H9 (cell line): ENCODE measurements around the gene R3HDM4. TPM values are rescaled to one million over a fixed set of nuclear protein-coding genes. Genes with fewer than 3 reads are reported as not detected.

ENCODE experiments used
- DNase-seq: peaks from one replicate; pipeline ENCODE4 v3.0.0-alpha.2; 2017
- H2AFZ ChIP-seq: one replicate; pipeline ENCODE4 v1.6.1; 2013; ENCODE audit warnings: mild to moderate bottlenecking, low read length, control low read depth, moderate library complexity
- H2AK5ac ChIP-seq: 2 replicates; pipeline ENCODE4 v1.6.1; 2013; ENCODE audit warnings: low read length, control low read depth, mixed read lengths; ENCODE audit not compliant: insufficient read length
- H2BK120ac ChIP-seq: one replicate; pipeline ENCODE4 v1.6.1; 2013; ENCODE audit warnings: low read depth, mild to moderate bottlenecking, low read length, control low read depth, inconsistent platforms; ENCODE audit not compliant: poor library complexity, severe bottlenecking
- H2BK12ac ChIP-seq: 2 replicates; pipeline ENCODE4 v1.6.1; 2013; ENCODE audit warnings: low read length, control low read depth, mixed read lengths, low read depth; ENCODE audit not compliant: insufficient read length
- H2BK15ac ChIP-seq: 2 replicates; pipeline ENCODE4 v1.6.1; 2013; ENCODE audit warnings: low read depth, low read length, control low read depth
- H2BK20ac ChIP-seq: one replicate; pipeline ENCODE4 v1.6.1; 2013; ENCODE audit warnings: low read depth, mild to moderate bottlenecking, low read length, control low read depth, inconsistent platforms; ENCODE audit not compliant: poor library complexity, severe bottlenecking
- H2BK5ac ChIP-seq: 2 replicates; pipeline ENCODE4 v1.6.1; 2013; ENCODE audit warnings: low read length, control low read depth, mixed read lengths; ENCODE audit not compliant: insufficient read length
- H3K14ac ChIP-seq: 2 replicates; pipeline ENCODE4 v1.6.1; 2013; ENCODE audit warnings: low read length, control low read depth; ENCODE audit not compliant: insufficient read depth
- H3K18ac ChIP-seq: 2 replicates; pipeline ENCODE4 v1.6.1; 2013; ENCODE audit warnings: low read depth, mild to moderate bottlenecking, mixed read lengths, low read length, control low read depth; ENCODE audit not compliant: insufficient read length
- H3K23ac ChIP-seq: 2 replicates; pipeline ENCODE4 v1.6.1; 2013; ENCODE audit warnings: low read length, control low read depth, mixed read lengths, low read depth; ENCODE audit not compliant: insufficient read length
- H3K23me2 ChIP-seq: 2 replicates; pipeline ENCODE4 v1.6.1; 2013; ENCODE audit warnings: low read depth, mild to moderate bottlenecking, mixed read lengths, low read length, control low read depth; ENCODE audit not compliant: insufficient read length, poor library complexity, severe bottlenecking
- H3K27ac ChIP-seq: 2 replicates; pipeline ENCODE4 v1.5.1; 2013; ENCODE audit warnings: low read length, control low read depth, mixed read lengths, low read depth; ENCODE audit not compliant: insufficient read length
- H3K27me3 ChIP-seq: 2 replicates; pipeline ENCODE4 v1.6.1; 2013; ENCODE audit warnings: low read length, control low read depth, inconsistent platforms; ENCODE audit not compliant: insufficient read depth
- H3K4ac ChIP-seq: 2 replicates; pipeline ENCODE4 v1.6.1; 2013; ENCODE audit warnings: low read depth, mild to moderate bottlenecking, control low read depth, inconsistent platforms, low read length, moderate library complexity
- H3K4me1 ChIP-seq: 2 replicates; pipeline ENCODE4 v1.6.1; 2013; ENCODE audit warnings: low read length, control low read depth, inconsistent platforms; ENCODE audit not compliant: insufficient read depth
- H3K4me2 ChIP-seq: 2 replicates; pipeline ENCODE4 v1.6.1; 2013; ENCODE audit warnings: low read length, control low read depth, mixed read lengths; ENCODE audit not compliant: insufficient read length, insufficient read depth
- H3K56ac ChIP-seq: 2 replicates; pipeline ENCODE4 v1.6.1; 2013; ENCODE audit warnings: low read depth, mild to moderate bottlenecking, mixed read lengths, low read length, control low read depth; ENCODE audit not compliant: insufficient read length
- H3K79me1 ChIP-seq: 2 replicates; pipeline ENCODE4 v1.6.1; 2013; ENCODE audit warnings: low read depth, mild to moderate bottlenecking, moderate library complexity, low read length, control low read depth, inconsistent platforms; ENCODE audit not compliant: insufficient read depth, poor library complexity, severe bottlenecking
- H3K79me2 ChIP-seq: 2 replicates; pipeline ENCODE4 v1.6.1; 2013; ENCODE audit warnings: low read length, control low read depth, inconsistent platforms; ENCODE audit not compliant: insufficient read depth
- H3K9ac ChIP-seq: 2 replicates; pipeline ENCODE4 v1.6.1; 2013; ENCODE audit warnings: low read length, control low read depth, mixed read lengths; ENCODE audit not compliant: insufficient read length; ENCODE audit errors: extremely low read depth
- H3K9me3 ChIP-seq: one replicate; pipeline ENCODE4 v1.6.1; 2013; ENCODE audit warnings: low read depth, low read length, inconsistent platforms; ENCODE audit not compliant: control insufficient read depth
- H3T11ph ChIP-seq: one replicate; pipeline ENCODE4 v1.6.1; 2013; ENCODE audit warnings: mild to moderate bottlenecking, low read length, control low read depth, inconsistent platforms
- H4K20me1 ChIP-seq: one replicate; pipeline ENCODE4 v1.6.1; 2013; ENCODE audit not compliant: control insufficient read depth, insufficient read length, insufficient read depth
- H4K5ac ChIP-seq: 2 replicates; pipeline ENCODE4 v1.6.1; 2013; ENCODE audit warnings: low read depth, mild to moderate bottlenecking, mixed read lengths, low read length, control low read depth; ENCODE audit not compliant: insufficient read length
- H4K8ac ChIP-seq: replicated peaks from 2 replicates; pipeline ENCODE4 v1.6.1; 2013; ENCODE audit warnings: low read length, control low read depth, mixed read lengths, low read depth; ENCODE audit not compliant: insufficient read length
- H4K91ac ChIP-seq: 2 replicates; pipeline ENCODE4 v1.6.1; 2013; ENCODE audit warnings: low read depth, mild to moderate bottlenecking, moderate library complexity, mixed read lengths, low read length, control low read depth; ENCODE audit not compliant: insufficient read length
- H3K27ac Mint-ChIP-seq, 3 experiments: 2 replicates in 2 of 3; 3 replicates in 1 of 3; pipeline ENCODE4 v1.8.0; 2020 to 2021; ENCODE audit warnings: mixed read lengths in 3 of 3, mild to moderate bottlenecking in 1 of 3, moderate library complexity in 1 of 3
- H3K27me3 Mint-ChIP-seq: 2 replicates; pipeline ENCODE4 v1.8.0; 2021; ENCODE audit warnings: low read depth, mild to moderate bottlenecking, moderate library complexity, mixed read lengths
- H3K36me3 Mint-ChIP-seq, 3 experiments: 2 replicates in 2 of 3; 3 replicates in 1 of 3; pipeline ENCODE4 v1.8.0; 2020 to 2021; ENCODE audit warnings: low read depth in 3 of 3, mixed read lengths in 3 of 3; ENCODE audit not compliant: insufficient read depth in 1 of 3
- H3K4me1 Mint-ChIP-seq, 2 experiments: 2 replicates each; pipeline ENCODE4 v1.8.0; 2020; ENCODE audit warnings: mixed read lengths in 2 of 2
- H3K4me3 Mint-ChIP-seq, 2 experiments: 2 replicates in 1 of 2; 3 replicates in 1 of 2; pipeline ENCODE4 v1.8.0; 2020 to 2021; ENCODE audit warnings: mild to moderate bottlenecking in 2 of 2, mixed read lengths in 2 of 2, moderate library complexity in 1 of 2
- H3K9me3 Mint-ChIP-seq, 2 experiments: 2 replicates in 1 of 2; 3 replicates in 1 of 2; pipeline ENCODE4 v1.8.0; 2020; ENCODE audit warnings: mild to moderate bottlenecking in 2 of 2, mixed read lengths in 2 of 2, moderate library complexity in 1 of 2
- WGBS: extraction: QIAGEN DNeasy Blood & Tissue Kit; methylation state at CpG from one replicate; pipeline ENCODE4 v1.1.7; 2013; ENCODE audit warnings: missing lambda C conversion rate, low lambda C conversion rate, mixed read lengths; ENCODE audit not compliant: insufficient read length; ENCODE audit errors: extremely low coverage; 5-methylcytosine and 5-hydroxymethylcytosine counted together
- total RNA-seq: library from RNA; stranded (reverse); gene quantifications from 2 replicates; pipeline ENCODE4 v1.2.1, GENCODE V29; 2021
- TF ChIP-seq, protein P1 (sequence below): fragments of 200-600 bp; sonication (generic); conservative IDR thresholded peaks from 3 replicates; pipeline ENCODE4 v1.8.0; 2021; ENCODE audit warnings: antibody characterized with exemption, mild to moderate bottlenecking

Gene R3HDM4
- total RNA-seq, 1 experiment from 2014 or later, result 66.4 TPM

DNA sequence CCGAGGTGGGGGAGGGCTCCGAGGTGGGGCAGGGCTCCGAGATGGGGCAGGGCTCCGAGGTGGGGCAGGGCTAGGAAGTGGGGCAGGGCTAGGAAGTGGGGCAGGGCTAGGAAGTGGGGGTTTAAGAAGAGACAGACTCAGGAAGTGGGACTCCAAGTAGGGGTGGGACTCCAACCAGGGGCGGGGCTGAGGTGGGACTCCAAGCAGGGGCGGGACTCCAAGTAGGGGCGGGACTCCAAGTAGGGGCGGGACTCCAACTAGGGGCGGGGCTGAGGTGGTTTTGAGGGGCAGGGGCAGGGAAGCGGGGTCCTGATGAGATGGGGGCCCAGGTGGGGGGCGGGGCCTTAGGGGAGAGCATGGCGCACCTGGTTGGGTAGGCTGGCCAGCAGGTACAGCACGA is 39.9 kb downstream of the R3HDM4 start:
- Histone ChIP-seq H3K4me2 (no peak overlapping the region), H3K9ac (no peak overlapping the region), H2AFZ (no peak overlapping the region), H3K79me2 (no peaks in the 10 kb centered on the region), H4K91ac (no peak overlapping the region), H2BK12ac (no peak overlapping the region), H3K14ac (no peak overlapping the region), H4K5ac (no peak overlapping the region), H3K4ac (no peak overlapping the region), H2AK5ac (no peak overlapping the region), H3K27ac (no peak overlapping the region), H3K4me1 (no peaks in the 10 kb centered on the region), H3K23me2 (no peaks in the 10 kb centered on the region), H4K20me1 (no peaks in the 10 kb centered on the region), H2BK5ac (no peak overlapping the region), H2BK120ac (no peak overlapping the region), H3K18ac (no peak overlapping the region), H2BK20ac (no peak overlapping the region), H3K23ac (no peak overlapping the region), H3K79me1 (no peaks in the 10 kb centered on the region), H3K9me3 (no peaks in the 10 kb centered on the region), H3T11ph (no peak overlapping the region), H2BK15ac (no peak overlapping the region), H3K56ac (no peak overlapping the region), H4K8ac (no peak overlapping the region), H3K27me3 (no peaks in the 10 kb centered on the region)
- Mint-ChIP-seq H3K9me3 (peaks cover 6 to 7% of the 10 kb centered on the region in 2 experiments), H3K4me1 (peaks cover 0 to 8% of the 10 kb centered on the region in 2 experiments; a peak in 2 of 4 replicates), H3K27ac (no peak overlapping the region), H3K27me3 (no peaks in the 10 kb centered on the region; the same call in 1 of the 2 replicates), H3K4me3 (no peak overlapping the region), H3K36me3 (peaks cover 25 to 54% (median 39%) of the 10 kb centered on the region in 3 experiments)
- TF ChIP-seq, protein P1, sequence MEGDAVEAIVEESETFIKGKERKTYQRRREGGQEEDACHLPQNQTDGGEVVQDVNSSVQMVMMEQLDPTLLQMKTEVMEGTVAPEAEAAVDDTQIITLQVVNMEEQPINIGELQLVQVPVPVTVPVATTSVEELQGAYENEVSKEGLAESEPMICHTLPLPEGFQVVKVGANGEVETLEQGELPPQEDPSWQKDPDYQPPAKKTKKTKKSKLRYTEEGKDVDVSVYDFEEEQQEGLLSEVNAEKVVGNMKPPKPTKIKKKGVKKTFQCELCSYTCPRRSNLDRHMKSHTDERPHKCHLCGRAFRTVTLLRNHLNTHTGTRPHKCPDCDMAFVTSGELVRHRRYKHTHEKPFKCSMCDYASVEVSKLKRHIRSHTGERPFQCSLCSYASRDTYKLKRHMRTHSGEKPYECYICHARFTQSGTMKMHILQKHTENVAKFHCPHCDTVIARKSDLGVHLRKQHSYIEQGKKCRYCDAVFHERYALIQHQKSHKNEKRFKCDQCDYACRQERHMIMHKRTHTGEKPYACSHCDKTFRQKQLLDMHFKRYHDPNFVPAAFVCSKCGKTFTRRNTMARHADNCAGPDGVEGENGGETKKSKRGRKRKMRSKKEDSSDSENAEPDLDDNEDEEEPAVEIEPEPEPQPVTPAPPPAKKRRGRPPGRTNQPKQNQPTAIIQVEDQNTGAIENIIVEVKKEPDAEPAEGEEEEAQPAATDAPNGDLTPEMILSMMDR, result no peak
- no CpG with 5 or more reads among the region's 13 CpGs for WGBS
- peak; percentile 87 for DNase-seq
